ENCODE measurements around the gene PRM2.
"Not testable (repeated sequence)": the region's sequence is repeated elsewhere in the genome, so short reads cannot be mapped to it uniquely, and the experiment has no call there.

Gene PRM2

GRCh38 chr16:11303405-11304138 is 27.3 kb upstream of the PRM2 start:
- Histone ChIP-seq H3K9me3 (ENCODE audit: insufficient read depth, low read depth, low read length) (no peaks in the 10 kb centered on the region), H3K9ac (ENCODE audit: low read depth, low read length) (no peak overlapping the region), H3K36me3 (ENCODE audit: insufficient read depth, low read depth, low read length) (no peaks in the 10 kb centered on the region), H3K4me1 (ENCODE audit: insufficient read depth, low read length) (no peaks in the 10 kb centered on the region), H3K27ac (ENCODE audit: low read length) (no peak overlapping the region), H3K27me3 (ENCODE audit: insufficient read depth, low read length) (no peaks in the 10 kb centered on the region), H3K4me3 (ENCODE audit: low read length) (no peak overlapping the region)

DNA sequence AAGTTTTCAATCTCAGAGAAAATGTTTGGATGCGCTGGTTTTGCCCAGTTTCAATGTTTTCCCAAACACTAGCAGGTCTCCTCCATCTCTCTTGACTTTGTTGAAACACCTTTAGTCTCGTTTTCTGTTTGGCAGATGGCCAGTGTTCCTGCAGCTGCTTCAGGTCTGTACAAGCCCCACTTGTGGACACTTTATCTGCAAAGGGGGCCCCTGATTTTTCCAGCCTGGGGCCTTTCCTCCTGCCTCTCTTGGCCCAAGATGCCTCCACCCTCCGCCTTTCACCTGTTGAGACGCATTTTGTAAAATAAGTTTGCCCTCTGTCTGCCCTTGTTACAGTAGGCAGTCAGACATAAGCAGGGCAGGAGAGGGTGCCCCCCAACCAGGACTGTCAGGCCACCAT is 26.7 kb upstream of the PRM2 start:
- no peak overlapping the region for H3K27ac ChIP-seq (ENCODE audit: low read length)
- H3K4me1 ChIP-seq (ENCODE audit: insufficient read depth, low read length) = peaks cover under 1% of the 10 kb centered on the region; the same call in 1 of the 2 replicates

GRCh38 chr16:11301645-11302501 is 25.6 kb upstream of the PRM2 start:
- H3K27ac ChIP-seq (ENCODE audit: low read length) = no peak overlapping the region
- H3K27me3 ChIP-seq (ENCODE audit: insufficient read depth, low read length) = no peaks in the 10 kb centered on the region
- no peak overlapping the region for H3K9ac ChIP-seq (ENCODE audit: low read depth, low read length)
- H3K4me1 ChIP-seq (ENCODE audit: insufficient read depth, low read length) = peaks cover 11% of the 10 kb centered on the region; the same call in 1 of the 2 replicates
- H3K4me3 ChIP-seq (ENCODE audit: low read length) = no peak overlapping the region
- H3K9me3 ChIP-seq (ENCODE audit: insufficient read depth, low read depth, low read length) = no peaks in the 10 kb centered on the region
- no peaks in the 10 kb centered on the region for H3K36me3 ChIP-seq (ENCODE audit: insufficient read depth, low read depth, low read length)

More for the DNA sequence above, 26.7 kb upstream of the PRM2 start:
- H3K9me3 ChIP-seq (ENCODE audit: insufficient read depth, low read depth, low read length) = no peaks in the 10 kb centered on the region
- no peak overlapping the region for H3K4me3 ChIP-seq (ENCODE audit: low read length)
- no peak overlapping the region for H3K9ac ChIP-seq (ENCODE audit: low read depth, low read length)
- H3K27me3 ChIP-seq (ENCODE audit: insufficient read depth, low read length) = no peaks in the 10 kb centered on the region
- H3K36me3 ChIP-seq (ENCODE audit: insufficient read depth, low read depth, low read length) = no peaks in the 10 kb centered on the region

DNA sequence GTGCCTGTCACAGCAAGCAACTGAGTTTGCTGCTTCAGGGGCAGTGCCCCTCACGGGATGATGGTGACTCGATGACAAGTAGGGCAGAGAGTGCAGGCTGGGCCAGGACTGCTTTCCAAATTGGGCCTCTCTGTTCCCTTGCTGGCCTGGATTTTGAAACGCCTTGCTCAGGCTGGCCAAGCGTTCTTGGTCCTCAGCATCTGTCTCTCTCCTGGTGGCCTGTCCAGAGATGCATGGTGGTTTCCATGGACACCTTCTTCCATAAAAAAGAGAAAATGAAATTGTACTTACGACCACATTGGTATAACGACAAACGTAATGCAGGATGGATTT is 24.2 kb upstream of the PRM2 start:
- Histone ChIP-seq H3K4me3 (ENCODE audit: low read length) (no peak overlapping the region), H3K4me1 (ENCODE audit: insufficient read depth, low read length) (peaks cover 11% of the 10 kb centered on the region; the same call in 1 of the 2 replicates), H3K9ac (ENCODE audit: low read depth, low read length) (no peak overlapping the region), H3K27ac (ENCODE audit: low read length) (no peak overlapping the region), H3K36me3 (ENCODE audit: insufficient read depth, low read depth, low read length) (no peaks in the 10 kb centered on the region), H3K9me3 (ENCODE audit: insufficient read depth, low read depth, low read length) (no peaks in the 10 kb centered on the region), H3K27me3 (ENCODE audit: insufficient read depth, low read length) (no peaks in the 10 kb centered on the region)

GRCh38 chr16:11299865-11300559 is 23.7 kb upstream of the PRM2 start:
- no peak overlapping the region for H3K9ac ChIP-seq (ENCODE audit: low read depth, low read length)
- H3K27ac ChIP-seq (ENCODE audit: low read length) = no peak overlapping the region
- no peak overlapping the region for H3K4me3 ChIP-seq (ENCODE audit: low read length)
- peaks cover 11% of the 10 kb centered on the region; the same call in 1 of the 2 replicates for H3K4me1 ChIP-seq (ENCODE audit: insufficient read depth, low read length)
- no peaks in the 10 kb centered on the region for H3K36me3 ChIP-seq (ENCODE audit: insufficient read depth, low read depth, low read length)
- H3K27me3 ChIP-seq (ENCODE audit: insufficient read depth, low read length) = no peaks in the 10 kb centered on the region
- H3K9me3 ChIP-seq (ENCODE audit: insufficient read depth, low read depth, low read length) = no peaks in the 10 kb centered on the region

- not testable (repeated sequence) for H3K27ac ChIP-seq (ENCODE audit: low read length); H3K36me3 ChIP-seq (ENCODE audit: insufficient read depth, low read depth, low read length); H3K27me3 ChIP-seq (ENCODE audit: insufficient read depth, low read length); H3K9ac ChIP-seq (ENCODE audit: low read depth, low read length); H3K4me3 ChIP-seq (ENCODE audit: low read length); H3K9me3 ChIP-seq (ENCODE audit: insufficient read depth, low read depth, low read length)
- peaks cover 11% of the 10 kb centered on the region; the same call in 1 of the 2 replicates for H3K4me1 ChIP-seq (ENCODE audit: insufficient read depth, low read length)
Observed at GRCh38 chr16:11298950-11299547, 22.8 kb upstream of the PRM2 start.

GRCh38 chr16:11298143-11298900 is 22.0 kb upstream of the PRM2 start:
- Histone ChIP-seq H3K27ac (ENCODE audit: low read length) (no peak overlapping the region), H3K27me3 (ENCODE audit: insufficient read depth, low read length) (no peaks in the 10 kb centered on the region), H3K9me3 (ENCODE audit: insufficient read depth, low read depth, low read length) (no peaks in the 10 kb centered on the region), H3K4me3 (ENCODE audit: low read length) (no peak overlapping the region), H3K4me1 (ENCODE audit: insufficient read depth, low read length) (peaks cover 11% of the 10 kb centered on the region; the same call in 1 of the 2 replicates), H3K36me3 (ENCODE audit: insufficient read depth, low read depth, low read length) (no peaks in the 10 kb centered on the region), H3K9ac (ENCODE audit: low read depth, low read length) (no peak overlapping the region)

DNA sequence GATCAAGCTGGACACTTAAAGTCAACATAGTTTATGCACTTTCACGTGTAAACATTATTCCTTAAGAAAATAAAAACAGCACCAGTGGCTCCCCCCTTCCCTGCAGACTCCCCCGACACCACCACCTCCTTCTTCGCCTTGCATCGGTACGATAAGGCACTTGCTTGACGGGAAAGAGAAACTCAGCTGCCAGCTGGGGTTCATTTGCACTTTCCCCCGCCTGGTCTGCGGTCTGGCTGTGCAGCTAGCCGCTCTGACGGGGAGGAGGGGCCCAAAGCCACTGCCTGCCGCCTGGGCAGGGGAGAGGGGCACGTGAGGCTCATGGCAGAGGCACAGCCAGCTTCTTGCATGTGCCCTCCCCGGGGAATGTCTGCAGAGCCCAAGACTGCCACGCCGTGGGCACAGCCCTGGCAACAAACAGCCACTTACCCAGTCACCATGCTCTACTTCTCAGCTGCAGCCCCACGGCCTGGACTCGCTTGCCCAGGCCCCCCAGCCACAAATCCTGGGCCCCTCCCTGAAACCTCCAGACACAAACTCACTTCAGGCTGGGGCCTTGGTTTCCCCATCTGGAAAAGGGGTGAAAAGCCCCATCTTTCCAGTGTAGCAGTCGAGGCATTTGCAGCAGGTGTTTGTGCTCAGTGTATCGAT is 21.3 kb upstream of the PRM2 start:
- H3K9ac ChIP-seq (ENCODE audit: low read depth, low read length) = no peak overlapping the region
- H3K36me3 ChIP-seq (ENCODE audit: insufficient read depth, low read depth, low read length) = no peaks in the 10 kb centered on the region
- no peaks in the 10 kb centered on the region for H3K9me3 ChIP-seq (ENCODE audit: insufficient read depth, low read depth, low read length)
- no peaks in the 10 kb centered on the region for H3K27me3 ChIP-seq (ENCODE audit: insufficient read depth, low read length)
- H3K27ac ChIP-seq (ENCODE audit: low read length) = no peak overlapping the region
- H3K4me1 ChIP-seq (ENCODE audit: insufficient read depth, low read length) = peaks cover 11% of the 10 kb centered on the region; the same call in 1 of the 2 replicates
- H3K4me3 ChIP-seq (ENCODE audit: low read length) = no peak overlapping the region

GRCh38 chr16:11296706-11297491 is 20.6 kb upstream of the PRM2 start:
- Histone ChIP-seq H3K36me3 (ENCODE audit: insufficient read depth, low read depth, low read length) (no peaks in the 10 kb centered on the region), H3K9ac (ENCODE audit: low read depth, low read length) (no peak overlapping the region), H3K4me3 (ENCODE audit: low read length) (no peak overlapping the region), H3K27ac (ENCODE audit: low read length) (no peak overlapping the region), H3K9me3 (ENCODE audit: insufficient read depth, low read depth, low read length) (no peaks in the 10 kb centered on the region), H3K27me3 (ENCODE audit: insufficient read depth, low read length) (no peaks in the 10 kb centered on the region), H3K4me1 (ENCODE audit: insufficient read depth, low read length) (peaks cover 11% of the 10 kb centered on the region; the same call in 1 of the 2 replicates)

DNA sequence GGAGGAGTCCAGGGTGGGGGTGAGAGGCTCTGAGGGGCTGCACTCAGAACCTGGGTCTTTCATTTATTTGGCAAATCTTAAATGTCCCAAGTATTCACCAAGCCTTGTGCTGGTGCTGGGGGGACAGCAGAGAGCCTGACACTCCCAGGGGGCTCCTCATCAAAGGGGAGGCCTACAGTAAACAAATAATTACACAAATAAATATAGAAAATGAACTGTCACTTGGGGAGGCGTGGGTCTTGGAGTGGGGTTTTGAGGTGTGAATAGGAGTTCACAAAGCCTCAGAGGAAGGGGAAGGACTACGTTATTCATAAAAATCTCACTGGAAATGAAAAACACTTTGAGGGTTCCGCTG is 20.0 kb upstream of the PRM2 start:
- H3K36me3 ChIP-seq (ENCODE audit: insufficient read depth, low read depth, low read length) = no peaks in the 10 kb centered on the region
- H3K9me3 ChIP-seq (ENCODE audit: insufficient read depth, low read depth, low read length) = no peaks in the 10 kb centered on the region
- peaks cover 15% of the 10 kb centered on the region for H3K4me1 ChIP-seq (ENCODE audit: insufficient read depth, low read length)
- no peak overlapping the region for H3K9ac ChIP-seq (ENCODE audit: low read depth, low read length)
- no peaks in the 10 kb centered on the region for H3K27me3 ChIP-seq (ENCODE audit: insufficient read depth, low read length)
- no peak overlapping the region for H3K4me3 ChIP-seq (ENCODE audit: low read length)
- no peak overlapping the region for H3K27ac ChIP-seq (ENCODE audit: low read length)
